Sigmoid colon (tissue), 7 donors: Measurements from ENCODE around the gene PPP4R4. TPM values are rescaled to one million over a fixed set of nuclear protein-coding genes. Genes with fewer than 3 reads are reported as not detected.

Experiments used
- DNase-seq: peaks from one replicate; pipeline ENCODE4 v3.0.0-alpha.2; 2019
- H3K27ac ChIP-seq, 4 donors: fragments of 200-600 bp; sonication (generic); one replicate each; pipeline ENCODE4 v1.5.1; 2016 to 2019; ENCODE audit warnings: mild to moderate bottlenecking in 1 of 4
- H3K27me3 ChIP-seq, 3 donors: fragments of 200-600 bp; sonication (generic); one replicate each; pipeline ENCODE4 v1.5.1; 2019; ENCODE audit warnings: mild to moderate bottlenecking in 1 of 3
- H3K36me3 ChIP-seq, 4 donors: fragments of 200-600 bp; sonication (generic); one replicate each; pipeline ENCODE4 v1.5.1; 2016 to 2019
- H3K4me1 ChIP-seq, 4 donors: fragments of 200-600 bp; sonication (generic); one replicate each; pipeline ENCODE4 v1.5.1; 2017 to 2019
- H3K4me3 ChIP-seq, 4 donors: fragments of 200-600 bp; sonication (generic); one replicate each; pipeline ENCODE4 v1.5.1; 2017 to 2019; ENCODE audit warnings: mild to moderate bottlenecking in 2 of 4, moderate library complexity in 1 of 4
- H3K9me3 ChIP-seq, 4 donors: fragments of 200-600 bp in 3 of 4; sonication (generic) in 3 of 4; one replicate each; pipeline versions ENCODE4 v1.5.1 to v1.6.1; 2013 to 2019
- EP300 ChIP-seq, 4 donors: sonication (generic); formaldehyde crosslinking; IDR thresholded peaks; one replicate each; pipeline ENCODE4 v1.6.1; 2017; ENCODE audit warnings: antibody characterized with exemption in 4 of 4
- POLR2A ChIP-seq, 2 donors: fragments of 450-650 bp; IDR thresholded peaks; one replicate each; pipeline ENCODE4 v1.6.1; 2016; ENCODE audit warnings: antibody characterized with exemption in 2 of 2, mild to moderate bottlenecking in 2 of 2, moderate library complexity in 2 of 2
- POLR2AphosphoS5 ChIP-seq, 4 donors: sonication (generic); formaldehyde crosslinking; IDR thresholded peaks; one replicate each; pipeline ENCODE4 v1.6.1; 2017; ENCODE audit warnings: antibody characterized with exemption in 4 of 4
- WGBS, 2 donors: extraction: QIAGEN DNeasy Blood & Tissue Kit; methylation state at CpG; one replicate each; pipeline ENCODE4 v1.1.7; 2013; 5-methylcytosine and 5-hydroxymethylcytosine counted together
- intact Hi-C: fragments of 100-400 bp; cut with DNase I; formaldehyde crosslinking; loops from one replicate; pipeline ENCODE4 v1.15.1; 2023
- polyA plus RNA-seq, 3 donors: library from polyadenylated mRNA; stranded (reverse); fragments of 200-250 nt; gene quantifications; one replicate each; pipeline ENCODE4 v1.2.3, GENCODE V29; 2013
- total RNA-seq, 4 donors: library from RNA; depleted of rRNA; stranded (reverse); fragments of >200 nt; gene quantifications; one replicate each; pipeline ENCODE4 v1.1.0, GENCODE V29; 2016
- TF ChIP-seq, protein P1 (sequence below), 4 experiments: fragments of 450-650 bp in 3 of 4; fragments of 200-600 bp in 1 of 4; IDR thresholded peaks; one replicate each; pipeline ENCODE4 v1.5.1; 2016 to 2019; ENCODE audit warnings: antibody characterized with exemption in 4 of 4, mild to moderate bottlenecking in 3 of 4, moderate library complexity in 2 of 4
- donor health status: healthy with polysubstance abuse.
- donor health status: Bipolar disorder and iron deficiency.
- donor health status: healthy.

Gene PPP4R4
- total and polyA plus RNA-seq, 7 donors, result 0.07 to 3.0 (median 0.63) TPM; not detected in 1

DNA sequence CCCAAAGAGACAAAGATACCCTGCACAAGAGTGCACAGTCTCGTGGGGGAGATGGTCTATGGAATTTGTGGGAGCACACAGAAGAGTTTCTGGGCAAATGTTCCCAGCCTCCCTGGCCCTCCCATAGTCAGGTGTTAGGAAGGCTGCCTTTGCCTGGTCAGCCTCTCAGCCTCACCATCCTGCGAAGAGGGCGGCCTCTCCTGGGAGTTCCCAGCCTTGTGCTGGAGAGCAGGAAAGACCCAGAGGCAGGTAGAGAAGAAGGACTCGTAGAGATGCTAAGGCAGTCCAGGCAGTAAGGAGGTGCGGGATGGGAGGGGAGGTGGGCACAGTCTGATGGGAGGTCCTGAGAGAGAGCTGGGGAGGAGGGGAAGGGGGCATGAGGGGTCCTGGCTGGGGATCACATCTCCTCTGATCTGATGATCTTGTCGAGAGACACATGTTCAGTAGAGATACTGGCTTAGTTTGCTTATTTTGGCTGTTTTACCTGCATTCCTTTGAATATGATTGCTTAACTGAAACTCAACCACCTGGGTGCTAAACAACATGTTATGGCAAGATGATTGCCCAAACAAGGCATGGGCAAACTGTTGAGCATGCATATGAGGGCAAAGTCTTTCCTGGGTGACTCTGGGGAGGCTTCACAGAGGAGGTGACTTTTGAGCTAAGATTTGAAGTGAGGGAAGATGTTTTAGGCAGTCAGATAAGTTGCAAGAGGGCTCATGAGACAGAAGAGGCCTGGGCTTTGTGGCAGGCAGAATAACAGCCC, 138.5 kb downstream of the PPP4R4 start:
- Histone ChIP-seq H3K27ac (no peak overlapping the region), H3K27me3 (no peaks in the 10 kb centered on the region), H3K4me3 (no peak overlapping the region), H3K9me3 (peaks cover 0 to 3% (median 2%) of the 10 kb centered on the region in 4 donors), H3K36me3 (no peaks in the 10 kb centered on the region), H3K4me1 (no peaks in the 10 kb centered on the region)
- intact Hi-C loops, result no loop called here
- 60 to 81% methylated on average over 6 of the region's 6 CpGs for WGBS, 2 donors
- no peak for DNase-seq
- TF ChIP-seq POLR2A (IDR thresholded peaks at IDR 0.05) (no peak), EP300 (IDR thresholded peaks at IDR 0.05) (no peak), POLR2AphosphoS5 (IDR thresholded peaks at IDR 0.05) (no peak)
- TF ChIP-seq, protein P1, sequence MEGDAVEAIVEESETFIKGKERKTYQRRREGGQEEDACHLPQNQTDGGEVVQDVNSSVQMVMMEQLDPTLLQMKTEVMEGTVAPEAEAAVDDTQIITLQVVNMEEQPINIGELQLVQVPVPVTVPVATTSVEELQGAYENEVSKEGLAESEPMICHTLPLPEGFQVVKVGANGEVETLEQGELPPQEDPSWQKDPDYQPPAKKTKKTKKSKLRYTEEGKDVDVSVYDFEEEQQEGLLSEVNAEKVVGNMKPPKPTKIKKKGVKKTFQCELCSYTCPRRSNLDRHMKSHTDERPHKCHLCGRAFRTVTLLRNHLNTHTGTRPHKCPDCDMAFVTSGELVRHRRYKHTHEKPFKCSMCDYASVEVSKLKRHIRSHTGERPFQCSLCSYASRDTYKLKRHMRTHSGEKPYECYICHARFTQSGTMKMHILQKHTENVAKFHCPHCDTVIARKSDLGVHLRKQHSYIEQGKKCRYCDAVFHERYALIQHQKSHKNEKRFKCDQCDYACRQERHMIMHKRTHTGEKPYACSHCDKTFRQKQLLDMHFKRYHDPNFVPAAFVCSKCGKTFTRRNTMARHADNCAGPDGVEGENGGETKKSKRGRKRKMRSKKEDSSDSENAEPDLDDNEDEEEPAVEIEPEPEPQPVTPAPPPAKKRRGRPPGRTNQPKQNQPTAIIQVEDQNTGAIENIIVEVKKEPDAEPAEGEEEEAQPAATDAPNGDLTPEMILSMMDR (IDR thresholded peaks at IDR 0.05), result no peak

- Histone ChIP-seq H3K36me3 (no peaks in the 10 kb centered on the region), H3K27ac (no peak overlapping the region), H3K4me1 (no peaks in the 10 kb centered on the region), H3K4me3 (no peak overlapping the region), H3K9me3 (no peaks in the 10 kb centered on the region), H3K27me3 (no peaks in the 10 kb centered on the region)
- 86 to 91% methylated on average over 8 of the region's 8 CpGs for WGBS, 2 donors
- intact Hi-C loops, result no loop called here
- no peak for TF ChIP-seq POLR2AphosphoS5 (IDR thresholded peaks at IDR 0.05)
- TF ChIP-seq POLR2A (IDR thresholded peaks at IDR 0.05), result no peak
- TF ChIP-seq, protein P1 (IDR thresholded peaks at IDR 0.05), result no peak
- TF ChIP-seq EP300 (IDR thresholded peaks at IDR 0.05), result no peak
- no peak for DNase-seq
Observed at GRCh38 chr14:94313991-94314655, 140.0 kb downstream of the PPP4R4 start.

DNA sequence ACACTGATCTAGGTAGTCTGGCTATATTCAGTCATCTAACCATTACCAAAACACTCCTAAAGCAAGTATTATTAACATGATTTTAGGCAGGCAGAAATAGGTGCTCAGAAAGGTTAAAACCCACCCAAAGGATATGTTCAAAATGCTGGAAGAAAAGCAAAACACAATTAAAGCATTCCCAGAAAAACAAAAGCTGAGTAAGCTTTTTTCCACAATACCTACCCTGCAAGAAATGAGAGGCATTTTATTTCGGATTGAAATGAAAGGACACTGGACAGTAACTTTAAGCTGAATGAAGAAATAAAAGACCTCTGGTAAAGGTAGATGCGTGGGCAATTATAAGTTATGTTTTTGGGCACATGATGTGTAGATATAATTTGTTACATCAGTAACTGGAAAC, 140.8 kb downstream of the PPP4R4 start:
- WGBS, 2 donors, result 66 to 87% methylated on average over 2 of the region's 2 CpGs
- H3K9me3 ChIP-seq, result no peaks in the 10 kb centered on the region
- no peak overlapping the region for H3K27ac ChIP-seq
- intact Hi-C loops, result no loop called here
- no peaks in the 10 kb centered on the region for H3K4me1 ChIP-seq
- H3K27me3 ChIP-seq, result no peaks in the 10 kb centered on the region
- H3K4me3 ChIP-seq, result no peak overlapping the region
- no peaks in the 10 kb centered on the region for H3K36me3 ChIP-seq
- TF ChIP-seq, protein P1 (IDR thresholded peaks at IDR 0.05), result no peak
- TF ChIP-seq EP300 (IDR thresholded peaks at IDR 0.05) (no peak), POLR2A (IDR thresholded peaks at IDR 0.05) (no peak), POLR2AphosphoS5 (IDR thresholded peaks at IDR 0.05) (no peak)
- DNase-seq, result no peak

DNA sequence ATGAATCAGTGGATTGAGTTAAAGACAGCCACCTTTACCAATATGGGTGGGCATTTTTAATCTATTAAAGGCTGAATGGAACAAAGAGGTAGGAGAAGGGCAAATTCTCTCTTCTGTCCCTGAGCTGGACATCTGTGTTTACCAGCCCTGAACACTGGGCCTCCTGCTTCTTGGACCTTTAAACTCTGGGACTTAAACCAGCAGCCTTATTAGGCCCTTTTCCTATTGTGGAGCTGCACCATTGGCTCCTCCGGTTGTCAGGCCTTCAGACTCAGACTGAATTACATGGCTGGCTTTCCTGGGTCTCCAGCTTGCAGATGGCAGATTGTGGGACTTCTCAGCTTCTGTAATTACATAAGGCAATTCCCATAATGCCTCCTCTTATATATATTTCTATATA, 142.6 kb downstream of the PPP4R4 start:
- no peak for DNase-seq
- H3K27ac ChIP-seq, result no peak overlapping the region
- H3K9me3 ChIP-seq, result no peaks in the 10 kb centered on the region
- H3K4me1 ChIP-seq, result no peaks in the 10 kb centered on the region
- TF ChIP-seq, protein P1 (IDR thresholded peaks at IDR 0.05), result no peak
- TF ChIP-seq POLR2A (IDR thresholded peaks at IDR 0.05) (no peak), EP300 (IDR thresholded peaks at IDR 0.05) (no peak), POLR2AphosphoS5 (IDR thresholded peaks at IDR 0.05) (no peak)
- H3K4me3 ChIP-seq, result no peak overlapping the region
- WGBS, 2 donors, result 30 to 77% methylated on average over 1 of the region's 1 CpG
- no peaks in the 10 kb centered on the region for H3K36me3 ChIP-seq
- intact Hi-C loops, result no loop called here
- H3K27me3 ChIP-seq, result no peaks in the 10 kb centered on the region
